Endothelial cell (in vitro differentiated cells): Measurements from ENCODE around the gene TMTC1. TPM values are rescaled to one million over a fixed set of nuclear protein-coding genes. Genes with fewer than 3 reads are reported as not detected.

Source experiments
- DNase-seq: peaks from one replicate; pipeline ENCODE4 v3.0.0; 2021; ENCODE audit warnings: low spot score
- H3K27ac Mint-ChIP-seq: one replicate; pipeline ENCODE4 v1.8.0; 2021; ENCODE audit warnings: mixed read lengths, inconsistent platforms; ENCODE audit not compliant: unreplicated experiment
- H3K27me3 Mint-ChIP-seq: one replicate; pipeline ENCODE4 v1.8.0; 2021; ENCODE audit warnings: mild to moderate bottlenecking, moderate library complexity, mixed read lengths, inconsistent platforms; ENCODE audit not compliant: unreplicated experiment
- H3K36me3 Mint-ChIP-seq: one replicate; pipeline ENCODE4 v1.8.0; 2021; ENCODE audit warnings: mild to moderate bottlenecking, low read depth, mixed read lengths, inconsistent platforms; ENCODE audit not compliant: unreplicated experiment
- H3K4me1 Mint-ChIP-seq: one replicate; pipeline ENCODE4 v1.8.0; 2021; ENCODE audit warnings: mild to moderate bottlenecking, mixed read lengths, inconsistent platforms; ENCODE audit not compliant: unreplicated experiment
- H3K4me3 Mint-ChIP-seq: one replicate; pipeline ENCODE4 v1.8.0; 2021; ENCODE audit warnings: mild to moderate bottlenecking, mixed read lengths, inconsistent platforms; ENCODE audit not compliant: unreplicated experiment
- H3K9me3 Mint-ChIP-seq: one replicate; pipeline ENCODE4 v1.8.0; 2021; ENCODE audit warnings: mixed read lengths, inconsistent platforms; ENCODE audit not compliant: unreplicated experiment
- CTCF ChIP-seq: fragments of 200-600 bp; sonication (generic); IDR thresholded peaks from one replicate; pipeline ENCODE4 v1.5.0; 2021; ENCODE audit warnings: antibody characterized with exemption; ENCODE audit not compliant: unreplicated experiment
- total RNA-seq: library from RNA; stranded (reverse); fragmentation: NEBNext Ultra II Directional; extraction: Animal tissue kit (Norgen Biotek cat#: 25700); gene quantifications from one replicate; pipeline ENCODE4 v1.2.1, GENCODE V29; 2021; ENCODE audit not compliant: unreplicated experiment

The TMTC1 gene
- total RNA-seq, 1 donor from 2014 or later = 0.95 TPM

GRCh38 chr12:29546000-29546399 lies 237.7 kb downstream of the TMTC1 start:
- Mint-ChIP-seq H3K27ac (no peak overlapping the region), H3K36me3 (no peaks in the 10 kb centered on the region), H3K9me3 (no peaks in the 10 kb centered on the region), H3K27me3 (no peaks in the 10 kb centered on the region), H3K4me3 (no peak overlapping the region), H3K4me1 (peaks cover 16% of the 10 kb centered on the region)
- no peak for TF ChIP-seq CTCF
- no peak for DNase-seq

- DNase-seq = no peak
- Mint-ChIP-seq H3K36me3 (no peaks in the 10 kb centered on the region), H3K27ac (no peak overlapping the region), H3K4me1 (peaks cover 16% of the 10 kb centered on the region), H3K27me3 (no peaks in the 10 kb centered on the region), H3K9me3 (no peaks in the 10 kb centered on the region), H3K4me3 (no peak overlapping the region)
- no peak for TF ChIP-seq CTCF
Measured at GRCh38 chr12:29545102-29545467, 238.7 kb downstream of the TMTC1 start.

- Mint-ChIP-seq H3K9me3 (no peaks in the 10 kb centered on the region), H3K27ac (no peak overlapping the region), H3K4me3 (no peak overlapping the region), H3K27me3 (no peaks in the 10 kb centered on the region), H3K4me1 (peaks cover 16% of the 10 kb centered on the region), H3K36me3 (no peaks in the 10 kb centered on the region)
- no peak for TF ChIP-seq CTCF
- DNase-seq = no peak
Measured at GRCh38 chr12:29544428-29545101, 239.2 kb downstream of the TMTC1 start.

- DNase-seq = no peak
- no peak for TF ChIP-seq CTCF
- Mint-ChIP-seq H3K36me3 (no peaks in the 10 kb centered on the region), H3K9me3 (no peaks in the 10 kb centered on the region), H3K4me1 (peaks cover 16% of the 10 kb centered on the region), H3K27ac (no peak overlapping the region), H3K27me3 (no peaks in the 10 kb centered on the region), H3K4me3 (no peak overlapping the region)
Measured at GRCh38 chr12:29543036-29543435, 240.7 kb downstream of the TMTC1 start.

GRCh38 chr12:29537298-29537697 lies 246.4 kb downstream of the TMTC1 start:
- Mint-ChIP-seq H3K36me3 (no peaks in the 10 kb centered on the region), H3K27me3 (no peaks in the 10 kb centered on the region), H3K4me3 (no peak overlapping the region), H3K9me3 (no peaks in the 10 kb centered on the region), H3K27ac (no peak overlapping the region), H3K4me1 (no peaks in the 10 kb centered on the region)
- TF ChIP-seq CTCF = no peak
- DNase-seq = no peak
